ENCODE measurements around the gene CREG1.

Gene CREG1

GRCh38 chr1:167529829-167530474 lies 23.6 kb downstream of the CREG1 start:
- H3K4me3 Mint-ChIP-seq, result no peak overlapping the region
- H3K9me3 Mint-ChIP-seq, result no peaks in the 10 kb centered on the region
- no peaks in the 10 kb centered on the region for H3K27me3 Mint-ChIP-seq
- H3K4me1 Mint-ChIP-seq (ENCODE audit: low read depth), result no peaks in the 10 kb centered on the region
- no peaks in the 10 kb centered on the region for H3K36me3 Mint-ChIP-seq (ENCODE audit: low read depth)
- no peak overlapping the region for H3K27ac Mint-ChIP-seq

- Mint-ChIP-seq H3K4me3 (no peak overlapping the region), H3K36me3 (ENCODE audit: low read depth) (no peaks in the 10 kb centered on the region), H3K4me1 (ENCODE audit: low read depth) (no peaks in the 10 kb centered on the region), H3K27me3 (no peaks in the 10 kb centered on the region), H3K9me3 (no peaks in the 10 kb centered on the region), H3K27ac (no peak overlapping the region)
Observed at GRCh38 chr1:167528057-167528728, 25.4 kb downstream of the CREG1 start.

DNA sequence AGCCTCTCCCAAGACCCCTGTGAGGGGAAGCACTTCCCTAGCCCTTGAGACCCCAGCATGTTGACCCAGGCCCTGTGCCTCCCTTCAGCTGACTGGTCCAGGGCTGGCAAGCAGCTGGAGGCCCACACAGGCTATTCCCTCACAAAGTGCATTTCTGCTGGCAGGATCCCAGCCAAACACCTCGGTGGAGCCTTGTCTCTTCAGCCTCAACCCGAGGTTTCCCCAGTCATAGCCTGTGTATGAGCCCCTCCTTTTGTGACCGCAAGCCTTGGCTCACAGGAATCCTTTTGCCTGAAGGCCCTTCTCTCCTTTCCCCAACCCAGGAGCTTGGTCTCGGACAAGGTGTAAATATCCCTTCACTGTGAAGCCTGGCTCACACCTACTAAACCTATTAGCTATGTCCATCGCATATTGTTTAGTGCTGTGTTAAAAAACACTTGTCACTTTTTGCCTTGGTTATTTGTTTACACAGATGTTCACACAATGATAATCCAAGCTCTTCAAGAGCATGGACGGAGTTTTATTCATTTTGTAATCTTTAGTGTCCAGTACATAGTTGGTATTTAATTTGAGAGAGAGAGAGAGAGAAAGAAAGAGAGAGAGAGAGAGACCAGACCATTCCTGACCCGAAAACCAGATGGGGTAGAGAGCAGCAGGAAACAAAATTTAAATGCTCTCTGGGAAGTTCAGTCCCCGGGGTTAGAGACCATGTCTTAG lies 26.7 kb downstream of the CREG1 start:
- no peaks in the 10 kb centered on the region for H3K36me3 Mint-ChIP-seq (ENCODE audit: low read depth)
- H3K9me3 Mint-ChIP-seq, result no peaks in the 10 kb centered on the region
- H3K4me1 Mint-ChIP-seq (ENCODE audit: low read depth), result no peaks in the 10 kb centered on the region
- no peak overlapping the region for H3K27ac Mint-ChIP-seq
- H3K4me3 Mint-ChIP-seq, result no peak overlapping the region
- no peaks in the 10 kb centered on the region for H3K27me3 Mint-ChIP-seq

DNA sequence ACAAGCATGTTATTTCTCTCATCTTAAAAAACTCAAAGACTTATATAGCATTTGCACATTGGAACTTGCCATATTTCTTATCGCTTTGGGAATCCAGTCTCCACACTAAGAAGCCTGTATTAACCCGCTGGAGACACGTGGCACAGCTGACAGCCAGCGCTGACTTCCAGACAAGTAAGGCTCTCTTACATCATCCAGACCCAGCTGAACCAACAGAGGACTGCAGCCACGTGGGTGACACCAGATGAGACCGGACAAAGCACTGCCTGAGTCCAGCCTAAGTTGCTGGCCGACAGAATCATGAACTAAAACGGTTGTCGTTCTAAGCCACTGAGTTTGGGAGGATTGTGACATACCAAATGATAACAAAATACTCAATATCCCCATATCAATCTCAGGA lies 28.9 kb downstream of the CREG1 start:
- H3K27me3 Mint-ChIP-seq, result no peaks in the 10 kb centered on the region
- no peaks in the 10 kb centered on the region for H3K9me3 Mint-ChIP-seq
- H3K36me3 Mint-ChIP-seq (ENCODE audit: low read depth), result no peaks in the 10 kb centered on the region
- no peak overlapping the region for H3K4me3 Mint-ChIP-seq
- no peaks in the 10 kb centered on the region for H3K4me1 Mint-ChIP-seq (ENCODE audit: low read depth)
- no peak overlapping the region for H3K27ac Mint-ChIP-seq

GRCh38 chr1:167522246-167522645 lies 31.3 kb downstream of the CREG1 start:
- no peak overlapping the region for H3K4me3 Mint-ChIP-seq

GRCh38 chr1:167520711-167521206 lies 32.8 kb downstream of the CREG1 start:
- H3K4me1 Mint-ChIP-seq (ENCODE audit: low read depth), result peaks cover 9% of the 10 kb centered on the region
- peaks cover 17% of the 10 kb centered on the region for H3K36me3 Mint-ChIP-seq (ENCODE audit: low read depth)
- H3K9me3 Mint-ChIP-seq, result no peaks in the 10 kb centered on the region
- H3K27ac Mint-ChIP-seq, result no peak overlapping the region
- H3K4me3 Mint-ChIP-seq, result no peak overlapping the region
- H3K27me3 Mint-ChIP-seq, result no peaks in the 10 kb centered on the region

More at GRCh38 chr1:167522246-167522645, 31.3 kb downstream of the CREG1 start:
- H3K9me3 Mint-ChIP-seq, result no peaks in the 10 kb centered on the region
- H3K36me3 Mint-ChIP-seq (ENCODE audit: low read depth), result peaks cover 2% of the 10 kb centered on the region
- H3K4me1 Mint-ChIP-seq (ENCODE audit: low read depth), result peaks cover 5% of the 10 kb centered on the region
- no peaks in the 10 kb centered on the region for H3K27me3 Mint-ChIP-seq
- no peak overlapping the region for H3K27ac Mint-ChIP-seq

DNA sequence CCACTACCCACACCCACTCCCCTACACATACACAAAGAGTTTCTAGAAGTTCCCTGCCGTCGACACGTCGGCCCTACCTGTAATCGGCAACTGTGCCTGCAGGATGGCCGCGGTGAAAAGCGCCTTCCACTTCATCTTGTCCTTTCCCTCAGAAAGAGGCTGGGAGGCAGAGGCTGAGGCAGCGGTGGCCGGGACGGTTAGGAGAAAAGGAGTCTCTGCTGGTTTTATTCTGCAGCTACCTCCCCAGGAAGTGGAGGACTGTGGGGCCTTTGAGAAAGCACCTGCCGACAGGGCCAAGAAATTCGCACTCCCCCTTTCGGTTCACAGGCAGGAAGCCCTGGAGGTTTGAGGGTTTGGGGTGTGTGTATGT lies 35.2 kb downstream of the CREG1 start, which contains the start of gene CD247:
TSS of gene CD247 (minus strand) at position 199 of the 370 bp plus-strand sequence. CDS start at position 135, 64 bp downstream.
- peak within 1 kb of the TSS; percentile 99 for H3K27ac Mint-ChIP-seq
- no peaks in the 10 kb centered on the region for H3K27me3 Mint-ChIP-seq
- H3K4me3 Mint-ChIP-seq, result peak within 1 kb of the TSS; percentile 95
- peaks cover 33% of the 10 kb centered on the region for H3K4me1 Mint-ChIP-seq (ENCODE audit: low read depth)
- H3K9me3 Mint-ChIP-seq, result no peaks in the 10 kb centered on the region
- peaks cover 34% of the 10 kb centered on the region for H3K36me3 Mint-ChIP-seq (ENCODE audit: low read depth)

DNA sequence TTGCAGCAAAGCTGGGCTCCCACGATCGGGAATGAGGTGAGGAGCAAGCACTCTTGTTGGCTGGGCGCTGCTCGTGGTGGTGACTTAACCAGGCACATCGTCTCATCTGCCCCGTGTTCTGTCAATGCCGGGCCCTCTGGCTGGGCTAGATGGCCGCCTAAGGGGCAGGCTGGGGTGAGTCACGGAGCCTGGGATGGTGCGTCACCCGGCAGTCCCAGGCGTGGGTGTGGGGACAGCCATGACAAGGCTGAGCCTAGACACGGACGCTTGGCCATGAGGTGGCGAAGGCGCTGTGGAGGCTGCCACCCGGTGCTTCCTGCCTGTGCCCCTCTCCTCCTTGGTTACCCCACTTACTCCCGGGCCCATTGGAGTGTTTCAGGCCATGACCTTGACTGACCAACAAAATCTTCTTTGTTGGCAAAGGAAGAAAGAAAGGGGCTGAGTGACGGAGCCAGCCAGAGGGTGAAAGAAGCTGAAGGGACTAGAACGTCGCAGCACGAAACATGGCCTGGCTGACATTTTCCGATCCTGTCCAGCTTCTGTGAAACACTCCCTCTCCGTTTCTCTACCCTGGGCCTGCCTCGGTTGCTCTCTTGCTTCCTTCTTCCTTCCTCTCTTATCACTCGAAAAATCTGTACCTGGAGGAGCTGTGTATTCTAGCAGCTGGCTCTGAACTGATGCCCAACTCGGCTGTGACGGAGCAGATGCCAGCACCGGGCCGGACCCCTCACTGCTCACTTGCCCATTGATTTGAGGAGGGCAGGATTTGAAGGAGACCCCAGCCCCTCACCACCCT lies 35.8 kb downstream of the CREG1 start:
- Mint-ChIP-seq H3K36me3 (ENCODE audit: low read depth) (peaks cover 36% of the 10 kb centered on the region), H3K9me3 (no peaks in the 10 kb centered on the region), H3K27ac (peak overlapping the region; percentile 99), H3K4me3 (peak overlapping the region; percentile 95), H3K27me3 (no peaks in the 10 kb centered on the region), H3K4me1 (ENCODE audit: low read depth) (peaks cover 37% of the 10 kb centered on the region)

- peaks cover 45% of the 10 kb centered on the region for H3K36me3 Mint-ChIP-seq (ENCODE audit: low read depth)
- peak overlapping the region; percentile 95 for H3K4me3 Mint-ChIP-seq
- H3K27ac Mint-ChIP-seq, result peak overlapping the region; percentile 99
- no peaks in the 10 kb centered on the region for H3K27me3 Mint-ChIP-seq
- peaks cover 47% of the 10 kb centered on the region for H3K4me1 Mint-ChIP-seq (ENCODE audit: low read depth)
- H3K9me3 Mint-ChIP-seq, result no peaks in the 10 kb centered on the region
Observed at GRCh38 chr1:167516404-167517388, 36.9 kb downstream of the CREG1 start.

DNA sequence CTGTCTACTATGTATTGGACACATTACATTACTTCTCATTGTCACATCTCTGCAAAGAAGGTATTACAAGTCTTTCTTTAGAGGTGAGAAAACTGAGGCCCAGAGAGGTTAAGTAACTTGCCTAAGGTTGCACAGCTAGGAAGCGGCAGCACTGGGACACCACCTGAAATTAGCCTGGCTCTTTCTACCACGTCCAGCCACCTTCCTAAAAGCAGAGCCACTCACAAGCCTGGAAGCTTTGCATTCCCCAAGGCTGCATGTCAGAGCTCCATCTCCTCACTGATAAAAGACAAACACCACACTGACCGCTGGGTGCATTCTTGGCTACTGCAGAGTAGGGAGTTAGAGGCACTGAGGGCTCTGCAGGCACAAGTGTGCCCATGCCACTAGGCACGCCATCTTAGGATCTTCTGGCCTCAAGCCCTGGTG lies 37.7 kb downstream of the CREG1 start:
- H3K36me3 Mint-ChIP-seq (ENCODE audit: low read depth), result peaks cover 49% of the 10 kb centered on the region
- no peaks in the 10 kb centered on the region for H3K9me3 Mint-ChIP-seq
- no peaks in the 10 kb centered on the region for H3K27me3 Mint-ChIP-seq
- peak overlapping the region; percentile 95 for H3K4me3 Mint-ChIP-seq
- peaks cover 54% of the 10 kb centered on the region for H3K4me1 Mint-ChIP-seq (ENCODE audit: low read depth)
- peak overlapping the region; percentile 99 for H3K27ac Mint-ChIP-seq

DNA sequence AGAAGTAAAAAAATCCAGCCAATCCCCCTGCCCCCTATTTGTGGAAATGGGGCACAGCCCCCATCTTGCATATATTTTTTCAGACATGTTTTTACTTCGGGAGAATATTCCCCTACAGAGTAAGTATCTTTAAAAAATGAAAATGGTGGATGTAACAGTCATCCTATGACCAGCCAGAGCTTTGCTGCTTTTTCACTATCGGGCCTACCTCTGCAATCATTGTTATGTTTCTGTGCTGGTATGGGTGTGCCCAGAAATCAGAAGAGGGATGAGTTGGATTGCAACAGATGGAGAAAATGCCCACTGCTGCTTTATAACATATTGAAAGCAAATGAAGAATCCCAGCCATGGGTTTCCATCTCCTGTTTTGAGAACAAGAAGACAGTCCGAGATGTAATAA lies 38.1 kb downstream of the CREG1 start:
- H3K36me3 Mint-ChIP-seq (ENCODE audit: low read depth), result peaks cover 53% of the 10 kb centered on the region

GRCh38 chr1:167514288-167514687 lies 39.3 kb downstream of the CREG1 start:
- H3K36me3 Mint-ChIP-seq (ENCODE audit: low read depth), result peaks cover 65% of the 10 kb centered on the region
- H3K27ac Mint-ChIP-seq, result peak overlapping the region; percentile 99
- H3K9me3 Mint-ChIP-seq, result no peaks in the 10 kb centered on the region
- peaks cover 70% of the 10 kb centered on the region for H3K4me1 Mint-ChIP-seq (ENCODE audit: low read depth)
- no peaks in the 10 kb centered on the region for H3K27me3 Mint-ChIP-seq
- H3K4me3 Mint-ChIP-seq, result peak overlapping the region; percentile 95

More for the DNA sequence above, 38.1 kb downstream of the CREG1 start:
- Mint-ChIP-seq H3K9me3 (no peaks in the 10 kb centered on the region), H3K27ac (peak overlapping the region; percentile 99), H3K4me3 (peak overlapping the region; percentile 95), H3K4me1 (ENCODE audit: low read depth) (peaks cover 58% of the 10 kb centered on the region), H3K27me3 (no peaks in the 10 kb centered on the region)

- Mint-ChIP-seq H3K4me1 (ENCODE audit: low read depth) (peaks cover 85% of the 10 kb centered on the region), H3K36me3 (ENCODE audit: low read depth) (peaks cover 83% of the 10 kb centered on the region), H3K9me3 (no peaks in the 10 kb centered on the region), H3K4me3 (peak overlapping the region; percentile 79), H3K27me3 (no peaks in the 10 kb centered on the region), H3K27ac (peak overlapping the region; percentile 76)
Observed at GRCh38 chr1:167512046-167512654, 41.4 kb downstream of the CREG1 start.

Measured in stimulated activated naive CD8-positive, alpha-beta T cell treated with anti-CD3 and anti-CD28 coated beads, Interleukin-15, Interleukin-2, amounts not matched to agents 100 ng/mL and 50 ng/mL, for 24 hours (primary cell).